Liver (tissue), 3 donors: Measurements from ENCODE around the gene SLC2A6.

Source experiments
- CTCF ChIP-seq: fragments of 150-350 bp; IDR thresholded peaks from 2 replicates; pipeline ENCODE4 v1.5.1; 2017; ENCODE audit warnings: improper control_type of control experiment, low read depth, low read length; ENCODE audit not compliant: missing input control
- EGR1 ChIP-seq, 2 donors: IDR thresholded peaks; 2 replicates each; pipeline ENCODE4 v1.6.1; 2016 to 2018; ENCODE audit warnings: antibody characterized with exemption in 2 of 2, low read depth in 2 of 2
- GABPA ChIP-seq, 2 donors: IDR thresholded peaks in 1 of 2; conservative IDR thresholded peaks in 1 of 2; 2 replicates each; pipeline ENCODE4 v1.6.1; 2016; ENCODE audit warnings: antibody characterized with exemption in 2 of 2, mild to moderate bottlenecking in 1 of 2, moderate library complexity in 1 of 2
- HNF4A ChIP-seq, 2 donors: conservative IDR thresholded peaks; 2 replicates each; pipeline ENCODE4 v1.6.1; 2016; ENCODE audit warnings: antibody characterized with exemption in 2 of 2, mild to moderate bottlenecking in 2 of 2
- JUND ChIP-seq, 2 donors: IDR thresholded peaks; 2 replicates each; pipeline ENCODE4 v1.6.1; 2016; ENCODE audit warnings: antibody characterized with exemption in 2 of 2
- MAX ChIP-seq: IDR thresholded peaks from 2 replicates; pipeline ENCODE4 v1.6.1; 2016; ENCODE audit warnings: antibody characterized with exemption
- RAD21 ChIP-seq, 2 donors: IDR thresholded peaks; 2 replicates each; pipeline ENCODE4 v1.6.1; 2016; ENCODE audit warnings: antibody characterized with exemption in 2 of 2, mild to moderate bottlenecking in 2 of 2
- SP1 ChIP-seq: IDR thresholded peaks from 2 replicates; pipeline ENCODE4 v1.6.1; 2018; ENCODE audit warnings: antibody characterized with exemption, mild to moderate bottlenecking
- TAF1 ChIP-seq: conservative IDR thresholded peaks from 2 replicates; pipeline ENCODE4 v1.6.1; 2016; ENCODE audit warnings: antibody characterized with exemption, mild to moderate bottlenecking
- YY1 ChIP-seq: IDR thresholded peaks from 2 replicates; pipeline ENCODE4 v1.6.1; 2016; ENCODE audit warnings: antibody characterized with exemption, mild to moderate bottlenecking
- TF ChIP-seq, protein P1 (sequence below): IDR thresholded peaks from 2 replicates; pipeline ENCODE4 v1.6.1; 2016; ENCODE audit warnings: antibody characterized with exemption, mild to moderate bottlenecking
- donor health status: healthy.
- donor health status: healthy.

- no peak for TF ChIP-seq MAX
- no peak for TF ChIP-seq CTCF
- no peak for TF ChIP-seq YY1
- no peak for TF ChIP-seq GABPA (IDR thresholded peaks at IDR 0.05 in 1 of 2, conservative IDR thresholded peaks at IDR 0.05 in 1 of 2)
- no peak for TF ChIP-seq TAF1
- TF ChIP-seq, protein P1, sequence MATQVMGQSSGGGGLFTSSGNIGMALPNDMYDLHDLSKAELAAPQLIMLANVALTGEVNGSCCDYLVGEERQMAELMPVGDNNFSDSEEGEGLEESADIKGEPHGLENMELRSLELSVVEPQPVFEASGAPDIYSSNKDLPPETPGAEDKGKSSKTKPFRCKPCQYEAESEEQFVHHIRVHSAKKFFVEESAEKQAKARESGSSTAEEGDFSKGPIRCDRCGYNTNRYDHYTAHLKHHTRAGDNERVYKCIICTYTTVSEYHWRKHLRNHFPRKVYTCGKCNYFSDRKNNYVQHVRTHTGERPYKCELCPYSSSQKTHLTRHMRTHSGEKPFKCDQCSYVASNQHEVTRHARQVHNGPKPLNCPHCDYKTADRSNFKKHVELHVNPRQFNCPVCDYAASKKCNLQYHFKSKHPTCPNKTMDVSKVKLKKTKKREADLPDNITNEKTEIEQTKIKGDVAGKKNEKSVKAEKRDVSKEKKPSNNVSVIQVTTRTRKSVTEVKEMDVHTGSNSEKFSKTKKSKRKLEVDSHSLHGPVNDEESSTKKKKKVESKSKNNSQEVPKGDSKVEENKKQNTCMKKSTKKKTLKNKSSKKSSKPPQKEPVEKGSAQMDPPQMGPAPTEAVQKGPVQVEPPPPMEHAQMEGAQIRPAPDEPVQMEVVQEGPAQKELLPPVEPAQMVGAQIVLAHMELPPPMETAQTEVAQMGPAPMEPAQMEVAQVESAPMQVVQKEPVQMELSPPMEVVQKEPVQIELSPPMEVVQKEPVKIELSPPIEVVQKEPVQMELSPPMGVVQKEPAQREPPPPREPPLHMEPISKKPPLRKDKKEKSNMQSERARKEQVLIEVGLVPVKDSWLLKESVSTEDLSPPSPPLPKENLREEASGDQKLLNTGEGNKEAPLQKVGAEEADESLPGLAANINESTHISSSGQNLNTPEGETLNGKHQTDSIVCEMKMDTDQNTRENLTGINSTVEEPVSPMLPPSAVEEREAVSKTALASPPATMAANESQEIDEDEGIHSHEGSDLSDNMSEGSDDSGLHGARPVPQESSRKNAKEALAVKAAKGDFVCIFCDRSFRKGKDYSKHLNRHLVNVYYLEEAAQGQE, result no peak
- no peak for TF ChIP-seq RAD21 (IDR thresholded peaks at IDR 0.05)
- no peak for TF ChIP-seq HNF4A (conservative IDR thresholded peaks at IDR 0.05)
- TF ChIP-seq SP1, result no peak
- no peak for TF ChIP-seq EGR1 (IDR thresholded peaks at IDR 0.05; ENCODE audit: low read depth in 2 of 2)
- TF ChIP-seq JUND (IDR thresholded peaks at IDR 0.05), result peak in 1 of 2 donors; percentile 36
Measured at GRCh38 chr9:133449760-133450159, 29.1 kb downstream of the SLC2A6 start.
